ENCODE data around the gene MCM10. TPM values are rescaled to one million over a fixed set of nuclear protein-coding genes. Genes with fewer than 3 reads are reported as not detected.

Gene MCM10
- total and polyA plus RNA-seq, 2 donors (not counting 3 experiments of a cell fraction or from before 2014, with no cell fraction given) = 3.3 to 31.6 TPM

DNA sequence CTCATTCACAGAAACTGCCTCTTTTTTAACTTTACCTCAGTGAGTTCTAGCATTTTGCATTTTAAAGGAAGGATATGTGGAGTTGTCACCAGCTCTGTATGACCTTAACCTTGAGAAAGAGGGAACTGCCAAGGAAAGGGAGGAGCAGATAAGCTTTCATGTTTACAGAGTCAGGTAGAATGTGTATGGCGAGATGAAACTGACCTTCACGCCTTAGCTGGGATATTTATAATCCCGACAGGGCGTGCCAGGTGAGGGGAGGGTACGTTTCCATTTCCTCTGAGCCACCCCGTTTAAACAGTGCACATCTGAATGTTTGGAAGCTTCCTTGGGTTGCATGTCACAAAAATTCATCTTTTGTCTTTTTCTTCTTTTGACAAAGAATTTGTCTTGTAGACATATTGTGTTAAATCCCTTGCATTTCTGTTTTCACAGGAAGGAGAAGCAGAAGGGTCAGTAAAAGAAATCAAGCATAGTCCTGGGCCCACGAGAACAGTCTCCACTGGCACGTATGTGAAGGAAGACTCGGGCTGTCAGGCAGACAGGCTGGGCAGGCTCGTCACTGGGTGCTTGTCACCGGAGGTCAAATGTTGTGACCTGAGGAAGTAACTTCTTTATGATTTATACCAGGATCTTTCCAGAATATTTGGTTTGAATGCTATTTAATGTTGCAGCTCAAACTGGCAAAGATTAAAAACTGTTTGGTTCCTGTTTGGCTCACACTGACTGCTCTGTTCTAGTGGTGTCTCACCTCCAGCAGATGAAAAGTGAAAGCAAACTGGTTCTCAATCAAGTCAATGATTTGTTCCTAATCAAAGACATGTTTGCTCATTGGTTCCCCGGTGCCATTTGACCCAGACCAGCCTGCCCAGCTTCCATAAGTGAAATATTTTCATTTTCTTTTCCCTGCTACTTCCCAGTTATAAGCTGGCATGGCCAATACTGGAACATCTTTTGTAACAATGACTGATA, 45.2 kb upstream of the MCM10 start:
- CTCF ChIA-PET = interaction anchor here (1.1 to 1.8 kb wide), 2 partner anchors 10 to 17 kb away, joined by 3 to 7 read pairs; no protein-coding TSS in a partner anchor
- no peaks in the 10 kb centered on the region for H3K9me3 ChIP-seq (replicated peaks; ENCODE audit: control insufficient read depth, insufficient read depth, low read length)
- no peak overlapping the region for H3K27ac ChIP-seq (ENCODE audit: insufficient read depth, low read depth, low read length)
- H3K27me3 ChIP-seq (ENCODE audit: control insufficient read depth in 2 of 2, insufficient read depth in 2 of 2, low read length in 2 of 2) = no peaks in the 10 kb centered on the region
- H3K36me3 ChIP-seq (ENCODE audit: control insufficient read depth in 2 of 2, extremely low read depth in 1 of 2, insufficient read depth in 2 of 2, low read length in 2 of 2) = peaks cover 13 to 32% of the 10 kb centered on the region in 2 experiments
- no peak overlapping the region for H3K4me3 ChIP-seq (replicated peaks in 1 of 3; ENCODE audit: insufficient read depth in 1 of 3, low read depth in 1 of 3, low read length in 3 of 3)
- H2AFZ ChIP-seq (ENCODE audit: low read depth, low read length) = no peak overlapping the region
- H3K4me1 ChIP-seq (ENCODE audit: control insufficient read depth, extremely low read depth, insufficient read depth, low read length) = no peaks in the 10 kb centered on the region
- DNase-seq (ENCODE audit: low read depth, low spot score) (no peak), FAIRE-seq (no peak)
- dilution Hi-C loops (cut with MboI; ENCODE audit: extremely low pct_ligation_motif_present, low sequenced_read_pairs) (no loop called here), intact Hi-C loops (cut with micrococcal nuclease) (no loop called here)
- H3K9ac ChIP-seq (replicated peaks; ENCODE audit: extremely low read depth, insufficient read depth, low read length) = no peak overlapping the region
- H3K9me1 ChIP-seq (replicated peaks; ENCODE audit: control insufficient read depth, extremely low read depth, insufficient read depth, low read length) = no peaks in the 10 kb centered on the region
- BruUV-seq (replicated peaks) = no TSS peak
- POLR2A ChIA-PET = no interaction called here
- H3K4me2 ChIP-seq (ENCODE audit: insufficient read depth, low read length) = no peak overlapping the region
- no peaks in the 10 kb centered on the region for H4K20me1 ChIP-seq (replicated peaks; ENCODE audit: control insufficient read depth, extremely low read depth, insufficient read depth, low read length)
- TF ChIP-seq, protein P1, sequence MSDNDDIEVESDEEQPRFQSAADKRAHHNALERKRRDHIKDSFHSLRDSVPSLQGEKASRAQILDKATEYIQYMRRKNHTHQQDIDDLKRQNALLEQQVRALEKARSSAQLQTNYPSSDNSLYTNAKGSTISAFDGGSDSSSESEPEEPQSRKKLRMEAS (IDR thresholded peaks at IDR 0.05; ENCODE audit: insufficient read depth, insufficient read length) = no peak
- TF ChIP-seq POLR2AphosphoS5 (IDR thresholded peaks at IDR 0.05; ENCODE audit: insufficient read depth, low read depth, low read length) = no peak
- no peak for TF ChIP-seq JUN (IDR thresholded peaks at IDR 0.05; ENCODE audit: borderline replicate concordance, insufficient read depth, insufficient read length, low read depth)
- no peak for TF ChIP-seq GATA2 (IDR thresholded peaks at IDR 0.05; ENCODE audit: insufficient read depth, insufficient read length, low read depth, low read length)
- TF ChIP-seq, protein P2, sequence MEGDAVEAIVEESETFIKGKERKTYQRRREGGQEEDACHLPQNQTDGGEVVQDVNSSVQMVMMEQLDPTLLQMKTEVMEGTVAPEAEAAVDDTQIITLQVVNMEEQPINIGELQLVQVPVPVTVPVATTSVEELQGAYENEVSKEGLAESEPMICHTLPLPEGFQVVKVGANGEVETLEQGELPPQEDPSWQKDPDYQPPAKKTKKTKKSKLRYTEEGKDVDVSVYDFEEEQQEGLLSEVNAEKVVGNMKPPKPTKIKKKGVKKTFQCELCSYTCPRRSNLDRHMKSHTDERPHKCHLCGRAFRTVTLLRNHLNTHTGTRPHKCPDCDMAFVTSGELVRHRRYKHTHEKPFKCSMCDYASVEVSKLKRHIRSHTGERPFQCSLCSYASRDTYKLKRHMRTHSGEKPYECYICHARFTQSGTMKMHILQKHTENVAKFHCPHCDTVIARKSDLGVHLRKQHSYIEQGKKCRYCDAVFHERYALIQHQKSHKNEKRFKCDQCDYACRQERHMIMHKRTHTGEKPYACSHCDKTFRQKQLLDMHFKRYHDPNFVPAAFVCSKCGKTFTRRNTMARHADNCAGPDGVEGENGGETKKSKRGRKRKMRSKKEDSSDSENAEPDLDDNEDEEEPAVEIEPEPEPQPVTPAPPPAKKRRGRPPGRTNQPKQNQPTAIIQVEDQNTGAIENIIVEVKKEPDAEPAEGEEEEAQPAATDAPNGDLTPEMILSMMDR (IDR thresholded peaks at IDR 0.05; ENCODE audit: extremely low read depth in 1 of 2, insufficient read depth in 1 of 2, low read depth in 1 of 2, low read length in 2 of 2) = no peak
- TF ChIP-seq POLR2A (IDR thresholded peaks at IDR 0.05; ENCODE audit: low read depth, low read length) = no peak
- H3K79me2 ChIP-seq (ENCODE audit: control insufficient read depth, insufficient read depth, low read length) = no peaks in the 10 kb centered on the region

Measured in endothelial cell of umbilical vein (primary cell).